PFSK-1 (cell line): ENCODE measurements around the gene CREB3L4.

Source experiments
- FOXP2 ChIP-seq: optimal IDR thresholded peaks from 2 replicates; pipeline ENCODE3; 2011; ENCODE audit warnings: borderline replicate concordance, control low read depth, inconsistent platforms; ENCODE audit not compliant: insufficient read depth; ENCODE audit errors: extremely low read length, extremely low read depth
- POLR2AphosphoS5 ChIP-seq: IDR thresholded peaks from 2 replicates; pipeline ENCODE4 v1.6.1; 2012; ENCODE audit warnings: low read depth, mild to moderate bottlenecking, control low read depth, low read length, moderate library complexity
- SIN3A ChIP-seq: IDR thresholded peaks from 2 replicates; pipeline ENCODE4 v1.6.1; 2012; ENCODE audit warnings: mild to moderate bottlenecking, low read length, moderate library complexity, borderline replicate concordance; ENCODE audit not compliant: insufficient read depth
- TAF1 ChIP-seq: IDR thresholded peaks from 2 replicates; pipeline ENCODE4 v1.6.1; 2012; ENCODE audit warnings: low read length, control low read depth, borderline replicate concordance; ENCODE audit not compliant: insufficient read depth
- TF ChIP-seq, protein P1 (sequence below), 2 experiments: IDR thresholded peaks; 2 replicates each; pipeline versions ENCODE4 v1.6.1 to v1.8.0; 2011 to 2012; ENCODE audit warnings: low read depth in 2 of 2, low read length in 2 of 2, control low read depth in 1 of 2, inconsistent platforms in 1 of 2, mild to moderate bottlenecking in 1 of 2, moderate library complexity in 1 of 2; ENCODE audit not compliant: insufficient read depth in 1 of 2

- TF ChIP-seq SIN3A (no peak), POLR2AphosphoS5 (no peak), TAF1 (peak; percentile 39; the same call in 1 of the 2 replicates), FOXP2 (no peak)
- TF ChIP-seq, protein P1, sequence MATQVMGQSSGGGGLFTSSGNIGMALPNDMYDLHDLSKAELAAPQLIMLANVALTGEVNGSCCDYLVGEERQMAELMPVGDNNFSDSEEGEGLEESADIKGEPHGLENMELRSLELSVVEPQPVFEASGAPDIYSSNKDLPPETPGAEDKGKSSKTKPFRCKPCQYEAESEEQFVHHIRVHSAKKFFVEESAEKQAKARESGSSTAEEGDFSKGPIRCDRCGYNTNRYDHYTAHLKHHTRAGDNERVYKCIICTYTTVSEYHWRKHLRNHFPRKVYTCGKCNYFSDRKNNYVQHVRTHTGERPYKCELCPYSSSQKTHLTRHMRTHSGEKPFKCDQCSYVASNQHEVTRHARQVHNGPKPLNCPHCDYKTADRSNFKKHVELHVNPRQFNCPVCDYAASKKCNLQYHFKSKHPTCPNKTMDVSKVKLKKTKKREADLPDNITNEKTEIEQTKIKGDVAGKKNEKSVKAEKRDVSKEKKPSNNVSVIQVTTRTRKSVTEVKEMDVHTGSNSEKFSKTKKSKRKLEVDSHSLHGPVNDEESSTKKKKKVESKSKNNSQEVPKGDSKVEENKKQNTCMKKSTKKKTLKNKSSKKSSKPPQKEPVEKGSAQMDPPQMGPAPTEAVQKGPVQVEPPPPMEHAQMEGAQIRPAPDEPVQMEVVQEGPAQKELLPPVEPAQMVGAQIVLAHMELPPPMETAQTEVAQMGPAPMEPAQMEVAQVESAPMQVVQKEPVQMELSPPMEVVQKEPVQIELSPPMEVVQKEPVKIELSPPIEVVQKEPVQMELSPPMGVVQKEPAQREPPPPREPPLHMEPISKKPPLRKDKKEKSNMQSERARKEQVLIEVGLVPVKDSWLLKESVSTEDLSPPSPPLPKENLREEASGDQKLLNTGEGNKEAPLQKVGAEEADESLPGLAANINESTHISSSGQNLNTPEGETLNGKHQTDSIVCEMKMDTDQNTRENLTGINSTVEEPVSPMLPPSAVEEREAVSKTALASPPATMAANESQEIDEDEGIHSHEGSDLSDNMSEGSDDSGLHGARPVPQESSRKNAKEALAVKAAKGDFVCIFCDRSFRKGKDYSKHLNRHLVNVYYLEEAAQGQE (IDR thresholded peaks at IDR 0.05; ENCODE audit: insufficient read depth in 1 of 2, low read depth in 2 of 2, low read length in 2 of 2), result no peak
These were observed 17.7 kb downstream of the CREB3L4 start for GRCh38 chr1:153985341-153985912.
